HEK293T (cell line): ENCODE results near the gene DOK3.

Experiments
- CTCF ChIA-PET: fragments of 350-600 bp; formaldehyde crosslinking; extraction: SDS; loops from one replicate; lab custom pipeline; 2021; ENCODE audit warnings: antibody characterized with exemption, inconsistent platforms; lab: Yijun Ruan, JAX
- POLR2A ChIA-PET: fragments of 350-600 bp; formaldehyde crosslinking; extraction: SDS; loops from one replicate; lab custom pipeline; 2020; ENCODE audit warnings: antibody characterized with exemption, inconsistent platforms; lab: Yijun Ruan, JAX
- DNase-seq: peaks from one replicate; pipeline ENCODE4 v3.0.0; 2012; ENCODE audit warnings: mixed read lengths; ENCODE audit errors: extremely low spot score
- ARNT ChIP-seq: fragments of 450-650 bp; IDR thresholded peaks from 2 replicates; pipeline ENCODE4 v1.6.1; 2017; ENCODE audit warnings: mild to moderate bottlenecking
- BHLHE40 ChIP-seq: fragments of 450-650 bp; IDR thresholded peaks from 2 replicates; pipeline ENCODE4 v1.6.1; 2016; ENCODE audit warnings: mild to moderate bottlenecking, moderate library complexity, borderline replicate concordance
- CTBP1 ChIP-seq: fragments of 450-650 bp; IDR thresholded peaks from 2 replicates; pipeline ENCODE4 v1.6.1; 2016; ENCODE audit warnings: borderline replicate concordance
- ELF4 ChIP-seq: fragments of 450-650 bp; IDR thresholded peaks from 2 replicates; pipeline ENCODE4 v1.6.1; 2017; ENCODE audit warnings: antibody characterized with exemption
- FOXA1 ChIP-seq: fragments of 450-650 bp; IDR thresholded peaks from 2 replicates; pipeline ENCODE4 v1.6.1; 2016; ENCODE audit warnings: mild to moderate bottlenecking
- FOXK2 ChIP-seq: fragments of 450-650 bp; IDR thresholded peaks from 2 replicates; pipeline ENCODE4 v1.6.1; 2016; ENCODE audit warnings: mild to moderate bottlenecking
- FOXM1 ChIP-seq: fragments of 450-650 bp; IDR thresholded peaks from 2 replicates; pipeline ENCODE4 v1.6.1; 2017; ENCODE audit warnings: mild to moderate bottlenecking, borderline replicate concordance
- HDGF ChIP-seq: fragments of 450-650 bp; IDR thresholded peaks from 2 replicates; pipeline ENCODE4 v1.6.1; 2017; ENCODE audit warnings: antibody characterized with exemption, borderline replicate concordance
- L3MBTL2 ChIP-seq: fragments of 450-650 bp; conservative IDR thresholded peaks from 2 replicates; pipeline ENCODE4 v1.6.1; 2016; ENCODE audit warnings: mild to moderate bottlenecking
- LEF1 ChIP-seq: fragments of 450-650 bp; IDR thresholded peaks from 2 replicates; pipeline ENCODE4 v1.6.1; 2017; ENCODE audit warnings: mild to moderate bottlenecking, borderline replicate concordance
- NFRKB ChIP-seq: fragments of 450-650 bp; IDR thresholded peaks from 2 replicates; pipeline ENCODE4 v1.6.1; 2016; ENCODE audit warnings: mild to moderate bottlenecking, moderate library complexity
- PKNOX1 ChIP-seq: fragments of 450-650 bp; IDR thresholded peaks from 2 replicates; pipeline ENCODE4 v1.6.1; 2016
- SP1 ChIP-seq: fragments of 450-650 bp; IDR thresholded peaks from 2 replicates; pipeline ENCODE4 v1.6.1; 2017
- SUZ12 ChIP-seq: fragments of 450-650 bp; IDR thresholded peaks from 2 replicates; pipeline ENCODE4 v1.6.1; 2016; ENCODE audit warnings: mild to moderate bottlenecking
- TARDBP ChIP-seq: fragments of 450-650 bp; IDR thresholded peaks from 2 replicates; pipeline ENCODE4 v1.6.1; 2016
- ZNF384 ChIP-seq: fragments of 450-650 bp; IDR thresholded peaks from 2 replicates; pipeline ENCODE4 v1.6.1; 2016

Gene DOK3

GRCh38 chr5:177503351-177504085 is 6.1 kb downstream of the DOK3 start:
- ChIA-PET POLR2A (interaction anchor here (2.2 kb wide), 1 partner anchor 49 kb away, joined by 8 read pairs; no protein-coding TSS in a partner anchor), CTCF (interaction anchor here (1.2 kb wide), 1 partner anchor 113 kb away, joined by 3 read pairs; no protein-coding TSS in a partner anchor)
- no peak for TF ChIP-seq ARNT
- no peak for TF ChIP-seq ZNF384
- TF ChIP-seq SUZ12, result no peak
- TF ChIP-seq L3MBTL2, result no peak
- TF ChIP-seq FOXK2, result no peak
- TF ChIP-seq NFRKB, result no peak
- TF ChIP-seq SP1, result no peak
- no peak for TF ChIP-seq HDGF
- no peak for TF ChIP-seq LEF1
- DNase-seq, result no peak

- no peak for DNase-seq
- POLR2A ChIA-PET, result interaction anchor here (2.2 kb wide), 1 partner anchor 48 kb away, joined by 8 read pairs; no protein-coding TSS in a partner anchor
- TF ChIP-seq LEF1 (no peak), ARNT (no peak), PKNOX1 (no peak)
- CTCF ChIA-PET, result interaction anchor here (1.2 to 2.0 kb wide), 2 partner anchors 14 to 112 kb away, joined by 3 to 8 read pairs; partner anchors contain the start of gene DDX41
Measured at GRCh38 chr5:177502886-177503285, 6.7 kb downstream of the DOK3 start.

- TF ChIP-seq SUZ12, result no peak
- no peak for TF ChIP-seq ZNF384
- TF ChIP-seq SP1, result no peak
- no peak for TF ChIP-seq LEF1
- TF ChIP-seq L3MBTL2, result no peak
- no peak for TF ChIP-seq ARNT
- TF ChIP-seq FOXK2, result no peak
- TF ChIP-seq ELF4, result no peak
- TF ChIP-seq TARDBP, result no peak
- no peak for TF ChIP-seq BHLHE40
- no peak for TF ChIP-seq FOXA1
- TF ChIP-seq FOXM1, result no peak
- no peak for TF ChIP-seq NFRKB
- no peak for TF ChIP-seq HDGF
- no peak for TF ChIP-seq CTBP1
- no peak for TF ChIP-seq PKNOX1
- CTCF ChIA-PET, result interaction anchor here (0.7 to 2.0 kb wide), 11 partner anchors 9 to 135 kb away, joined by 3 to 9 read pairs (median 5); partner anchors contain the start of gene DDX41
- POLR2A ChIA-PET, result interaction anchor here (1.1 to 2.2 kb wide), 3 partner anchors 10 to 48 kb away, joined by 3 to 8 read pairs (median 6); no protein-coding TSS in a partner anchor
- DNase-seq, result no peak
Measured at GRCh38 chr5:177501874-177502678, 7.5 kb downstream of the DOK3 start.

DNA sequence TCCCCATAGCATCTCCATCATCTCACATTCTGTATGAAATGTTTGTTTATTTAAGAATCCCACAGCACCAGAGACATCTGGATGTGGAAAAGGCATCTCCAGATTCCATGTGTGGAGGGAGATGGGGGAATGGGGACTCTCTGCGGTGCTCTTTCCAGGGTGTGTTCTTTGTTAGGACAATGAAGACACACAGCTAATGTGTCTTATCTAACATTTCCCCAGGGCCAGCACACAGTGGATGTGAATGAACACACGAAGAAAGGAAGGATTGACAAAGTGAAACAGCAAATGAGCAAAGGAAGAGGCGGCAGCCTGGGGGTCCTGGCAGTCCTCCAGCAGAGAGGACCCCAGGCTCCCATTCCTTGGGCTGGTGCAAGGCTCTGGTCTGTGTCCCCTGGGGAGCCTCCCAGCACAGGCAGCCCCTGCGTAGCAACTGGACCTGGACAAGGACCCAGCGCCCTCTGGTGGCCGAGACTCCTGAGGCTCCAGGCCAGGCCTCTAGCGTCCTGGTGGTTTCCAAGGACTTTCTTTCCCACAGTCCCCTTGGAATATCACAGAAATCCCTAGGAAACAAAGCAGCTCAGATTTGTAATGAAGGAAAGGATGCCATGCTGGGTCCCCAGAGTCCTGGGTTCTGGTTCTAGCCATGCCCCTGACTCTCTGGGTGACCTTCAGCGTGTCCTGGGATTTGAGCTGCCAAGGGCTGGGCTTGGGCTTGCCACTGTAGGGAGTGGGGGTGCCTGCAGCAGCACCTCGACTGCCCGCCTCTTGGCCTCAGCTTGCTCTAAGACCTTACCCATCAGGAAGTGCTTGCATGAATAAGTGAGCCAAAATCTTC is 8.7 kb downstream of the DOK3 start:
- POLR2A ChIA-PET, result interaction anchor here (1.1 to 1.7 kb wide), 3 partner anchors 9 to 110 kb away, joined by 3 to 6 read pairs (median 3); no protein-coding TSS in a partner anchor
- CTCF ChIA-PET, result interaction anchor here (0.5 to 2.0 kb wide), 16 partner anchors 9 to 134 kb away, joined by 3 to 9 read pairs (median 4); partner anchors contain the start of gene DDX41

More for the DNA sequence above, 8.7 kb downstream of the DOK3 start:
- peak; percentile 84 for DNase-seq
- TF ChIP-seq HDGF (no peak), PKNOX1 (no peak), L3MBTL2 (no peak), FOXM1 (no peak), ARNT (no peak), ELF4 (no peak), FOXA1 (no peak), NFRKB (no peak)
